ENCODE data around the gene DHDDS. TPM values are rescaled to one million over a fixed set of nuclear protein-coding genes. Genes with fewer than 3 reads are reported as not detected.

Gene DHDDS
- total RNA-seq, 2 donors from 2014 or later, result 55.7 to 56.6 TPM

DNA sequence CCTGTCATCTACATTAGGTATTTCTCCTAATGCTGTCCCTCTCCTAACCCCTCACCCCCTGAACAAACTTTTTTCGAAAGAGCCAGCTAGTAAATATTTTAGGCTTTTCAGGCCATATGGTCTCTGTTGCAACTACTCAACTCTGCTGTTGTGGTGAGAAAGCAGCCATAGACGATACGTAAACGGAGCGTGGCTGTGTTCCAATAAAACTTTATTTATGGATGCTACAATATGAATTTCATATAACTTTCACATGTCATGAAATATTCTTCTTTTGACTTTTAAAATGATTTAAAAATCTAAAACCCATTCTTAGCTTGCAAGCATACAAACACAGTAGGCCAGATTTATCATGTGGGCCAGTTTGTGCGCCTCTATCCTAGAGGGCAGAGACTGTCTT, 86.2 kb downstream of the DHDDS start:
- no peak overlapping the region for H3K4me3 Mint-ChIP-seq
- H3K4me1 Mint-ChIP-seq, result no peaks in the 10 kb centered on the region
- no peak for ATAC-seq (replicated peaks)
- no peaks in the 10 kb centered on the region for H3K36me3 Mint-ChIP-seq (ENCODE audit: low read depth)
- no peak overlapping the region for H3K27ac Mint-ChIP-seq
- H3K27me3 Mint-ChIP-seq, result no peaks in the 10 kb centered on the region
- no peaks in the 10 kb centered on the region for H3K9me3 Mint-ChIP-seq

- no peak for ATAC-seq (replicated peaks)
- no peak overlapping the region for H3K4me3 Mint-ChIP-seq
- H3K36me3 Mint-ChIP-seq (ENCODE audit: low read depth), result no peaks in the 10 kb centered on the region
- no peaks in the 10 kb centered on the region for H3K4me1 Mint-ChIP-seq
- H3K27me3 Mint-ChIP-seq, result no peaks in the 10 kb centered on the region
- H3K9me3 Mint-ChIP-seq, result no peaks in the 10 kb centered on the region
- H3K27ac Mint-ChIP-seq, result no peak overlapping the region
Observed at GRCh38 chr1:26520339-26520738, 88.2 kb downstream of the DHDDS start.

Other genes with a start within 250 kb of the DHDDS start
- gene CATSPER4, start 241.7 kb upstream of the DHDDS start, total RNA-seq, result not detected
- gene CEP85, start 198.1 kb upstream of the DHDDS start, total RNA-seq, result 10 to 100 TPM; 34.8 to 37.7 TPM
- gene SH3BGRL3, start 152.2 kb upstream of the DHDDS start, total RNA-seq, result 100 to 1,000 TPM; 258 to 280 TPM
- gene UBXN11, start 125.7 kb upstream of the DHDDS start, total RNA-seq, result 10 to 100 TPM; 17.9 to 23.2 TPM
- gene CD52, start 114.4 kb upstream of the DHDDS start, total RNA-seq, result 100 to 1,000 TPM; 218 to 542 TPM
- gene CRYBG2, start 78.2 kb upstream of the DHDDS start, total RNA-seq, result 10 to 100 TPM in 1 of 2 donors, under 1 TPM in 1; 0.37 to 13.6 TPM
- not detected for gene ZNF683, start 59.6 kb upstream of the DHDDS start, total RNA-seq
- not detected for gene LIN28A, start 21.5 kb upstream of the DHDDS start, total RNA-seq
- 100 to 1,000 TPM; 551 to 805 TPM for gene HMGN2, start 40.1 kb downstream of the DHDDS start, total RNA-seq
- gene RPS6KA1, start 97.4 kb downstream of the DHDDS start, total RNA-seq, result 100 to 1,000 TPM; 154 to 211 TPM

Measured in activated T-helper 17 cell treated with anti-CD3 and anti-CD28 coated beads, Interleukin-2, amount 50 U/mL, for 72 hours (primary cell).